LNCAP (cell line): ENCODE data around the gene NR2F1.

Experiments used
- TF ChIP-seq, protein P1 (sequence below): fragments of 450-650 bp; IDR thresholded peaks from 2 replicates; pipeline ENCODE4 v1.5.1; 2017; ENCODE audit warnings: mild to moderate bottlenecking

NR2F1 gene

GRCh38 chr5:93593476-93594131 is 10.6 kb downstream of the NR2F1 start:
- TF ChIP-seq, protein P1, sequence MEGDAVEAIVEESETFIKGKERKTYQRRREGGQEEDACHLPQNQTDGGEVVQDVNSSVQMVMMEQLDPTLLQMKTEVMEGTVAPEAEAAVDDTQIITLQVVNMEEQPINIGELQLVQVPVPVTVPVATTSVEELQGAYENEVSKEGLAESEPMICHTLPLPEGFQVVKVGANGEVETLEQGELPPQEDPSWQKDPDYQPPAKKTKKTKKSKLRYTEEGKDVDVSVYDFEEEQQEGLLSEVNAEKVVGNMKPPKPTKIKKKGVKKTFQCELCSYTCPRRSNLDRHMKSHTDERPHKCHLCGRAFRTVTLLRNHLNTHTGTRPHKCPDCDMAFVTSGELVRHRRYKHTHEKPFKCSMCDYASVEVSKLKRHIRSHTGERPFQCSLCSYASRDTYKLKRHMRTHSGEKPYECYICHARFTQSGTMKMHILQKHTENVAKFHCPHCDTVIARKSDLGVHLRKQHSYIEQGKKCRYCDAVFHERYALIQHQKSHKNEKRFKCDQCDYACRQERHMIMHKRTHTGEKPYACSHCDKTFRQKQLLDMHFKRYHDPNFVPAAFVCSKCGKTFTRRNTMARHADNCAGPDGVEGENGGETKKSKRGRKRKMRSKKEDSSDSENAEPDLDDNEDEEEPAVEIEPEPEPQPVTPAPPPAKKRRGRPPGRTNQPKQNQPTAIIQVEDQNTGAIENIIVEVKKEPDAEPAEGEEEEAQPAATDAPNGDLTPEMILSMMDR: no peak

DNA sequence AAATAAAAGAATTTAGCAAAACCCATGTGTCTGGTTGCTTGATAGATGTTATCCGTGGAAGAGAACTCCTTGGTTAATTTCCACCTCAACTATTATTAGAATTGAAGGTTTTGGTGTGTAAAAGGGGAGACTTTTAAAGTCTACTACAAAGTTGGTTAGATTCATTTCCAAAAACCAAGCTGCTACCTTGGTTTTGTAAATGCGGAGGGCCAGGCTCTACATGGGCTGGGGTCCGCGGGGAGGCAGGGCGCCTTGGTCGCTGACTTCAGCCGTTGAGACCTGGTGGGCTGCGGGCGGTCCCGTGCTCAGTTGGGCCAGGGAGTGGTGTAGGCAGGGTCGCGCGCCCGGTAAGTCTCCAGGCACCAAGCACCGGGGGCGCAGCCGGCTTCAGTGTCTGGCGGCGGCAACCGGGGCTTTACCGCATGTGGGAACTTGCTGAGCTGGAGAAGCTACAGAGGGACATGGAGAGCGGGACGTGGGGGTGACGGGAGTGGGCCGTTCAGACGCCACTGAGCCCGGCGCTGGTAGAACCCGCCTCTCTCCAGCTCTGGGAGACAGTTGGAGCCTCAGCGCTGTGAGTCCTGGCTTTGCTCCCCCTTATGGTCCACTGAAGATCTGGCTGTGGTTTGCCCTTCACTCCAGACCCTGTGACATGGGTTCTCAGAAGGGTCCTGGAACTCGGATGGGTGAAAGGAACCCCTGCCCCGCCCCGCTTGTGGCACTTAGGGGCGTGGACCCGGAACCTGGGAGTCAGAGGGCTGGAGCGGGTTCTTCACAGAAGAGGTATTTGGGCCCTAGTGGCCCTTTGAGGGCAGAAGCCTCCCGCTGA is 11.8 kb downstream of the NR2F1 start:
- TF ChIP-seq, protein P1: no peak

DNA sequence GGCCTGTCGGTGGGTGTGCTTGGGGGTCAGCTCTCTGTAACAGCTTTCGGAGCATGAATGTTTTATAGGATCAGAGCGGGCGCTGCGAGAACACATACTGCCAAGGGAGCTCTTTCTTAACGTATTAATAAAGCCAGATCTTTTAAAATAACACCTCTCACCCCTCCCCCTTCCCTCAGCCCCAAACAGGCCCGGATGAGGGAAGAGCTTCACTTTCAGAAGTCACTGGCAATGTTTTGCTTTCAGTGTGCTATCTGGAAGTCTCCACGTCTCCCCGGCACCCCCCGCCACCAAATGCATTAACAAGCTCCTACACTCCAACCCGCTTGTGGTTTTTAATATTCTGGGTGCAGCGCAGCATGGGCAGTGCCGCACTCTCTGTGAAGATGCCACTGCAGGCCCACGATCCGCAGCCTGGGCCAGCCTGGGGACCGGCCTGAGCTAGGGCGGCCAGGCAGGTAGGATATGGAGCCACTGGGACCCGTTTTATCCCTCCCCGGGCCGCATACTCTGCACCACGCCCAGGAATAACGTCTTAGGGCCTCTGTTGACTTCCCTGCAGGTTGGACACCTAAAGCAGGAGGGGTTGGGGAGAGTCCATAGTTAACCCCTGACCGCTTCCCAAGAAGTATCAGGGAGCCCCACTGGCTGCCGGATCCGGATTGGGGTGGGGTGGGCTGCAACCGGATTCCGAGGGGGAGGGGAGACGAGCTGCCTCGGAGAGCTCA is 12.6 kb downstream of the NR2F1 start:
- TF ChIP-seq, protein P1: no peak

- TF ChIP-seq, protein P1: no peak
Observed at GRCh38 chr5:93596310-93596675, 13.3 kb downstream of the NR2F1 start.

DNA sequence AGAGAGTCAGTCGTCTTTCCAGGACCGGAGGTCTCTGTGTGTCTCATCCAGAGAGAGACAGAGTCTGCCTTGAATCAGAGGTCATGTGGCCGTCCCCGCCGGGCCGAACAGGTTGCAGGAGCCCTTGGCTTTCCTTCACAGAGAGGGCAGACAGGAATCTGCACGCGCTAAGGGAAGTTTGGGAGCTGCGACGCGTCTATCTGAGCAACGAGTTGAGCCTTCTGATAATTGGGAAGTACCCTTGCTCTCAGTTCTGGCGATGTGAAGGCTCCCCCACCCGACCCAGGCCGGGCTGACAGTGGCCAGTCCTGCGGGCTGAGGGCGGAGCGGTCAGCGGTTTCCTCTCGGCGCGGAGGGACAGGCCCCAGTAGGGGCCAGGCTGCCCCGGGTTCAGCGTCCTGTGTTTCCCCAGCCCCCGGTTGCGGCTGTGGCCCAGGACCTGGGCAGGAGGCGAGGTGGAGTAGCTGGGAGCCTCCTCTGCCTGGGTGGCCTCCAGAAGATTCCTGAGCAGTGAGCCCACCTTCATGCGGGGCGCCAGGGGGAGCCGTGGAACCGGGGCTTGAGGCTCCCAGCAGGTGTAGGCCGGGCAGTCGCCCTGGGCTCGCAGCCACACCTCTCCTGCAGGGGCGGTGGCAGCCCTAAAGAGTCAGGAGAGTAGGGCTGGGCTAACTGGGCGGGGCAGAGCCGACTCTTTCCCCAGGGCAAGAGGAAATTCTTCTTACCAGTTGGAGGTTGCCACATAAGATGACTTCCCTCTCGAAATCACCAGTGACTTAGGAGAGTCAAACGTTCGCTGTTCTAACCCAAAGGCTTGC is 13.9 kb downstream of the NR2F1 start:
- TF ChIP-seq, protein P1: no peak

- TF ChIP-seq, protein P1: no peak
Observed at GRCh38 chr5:93598091-93599000, 15.3 kb downstream of the NR2F1 start.
